Measurements from ENCODE around the gene EPAS1. TPM values are rescaled to one million over a fixed set of nuclear protein-coding genes. Genes with fewer than 3 reads are reported as not detected.

EPAS1 gene
- total and polyA plus RNA-seq, 2 of the 13 experiments (the other 11 are each of a cell fraction or from before 2014, with no cell fraction given): 47.1 to 182 TPM

DNA sequence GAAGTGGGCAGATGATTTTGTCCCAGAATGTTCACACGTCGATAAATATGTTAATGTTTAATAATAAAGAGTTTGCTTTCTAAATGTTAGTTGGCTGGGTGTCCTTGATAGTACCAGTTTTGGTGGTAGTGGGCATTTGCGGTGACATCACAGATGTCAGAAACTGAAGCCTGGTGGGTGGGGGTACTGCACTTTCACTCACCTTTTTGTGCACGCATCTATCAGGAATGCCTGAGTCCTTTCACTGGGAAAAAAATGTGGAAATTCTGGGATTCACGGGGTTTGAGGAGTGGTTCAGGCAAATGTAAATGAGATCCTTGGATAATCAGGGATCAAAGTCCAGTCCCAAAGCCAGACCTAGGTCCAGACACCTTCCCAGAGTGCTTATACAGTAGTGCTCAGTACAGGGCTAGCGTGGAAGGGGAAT is 3.2 kb downstream of the EPAS1 start (continued):
- no peak for TF ChIP-seq ZFP41 (CRISPR knock-in tag; IDR thresholded peaks at IDR 0.05; ENCODE audit: borderline replicate concordance)
- TF ChIP-seq KLF13 (CRISPR knock-in tag; IDR thresholded peaks at IDR 0.05): no peak
- TF ChIP-seq, protein P1, sequence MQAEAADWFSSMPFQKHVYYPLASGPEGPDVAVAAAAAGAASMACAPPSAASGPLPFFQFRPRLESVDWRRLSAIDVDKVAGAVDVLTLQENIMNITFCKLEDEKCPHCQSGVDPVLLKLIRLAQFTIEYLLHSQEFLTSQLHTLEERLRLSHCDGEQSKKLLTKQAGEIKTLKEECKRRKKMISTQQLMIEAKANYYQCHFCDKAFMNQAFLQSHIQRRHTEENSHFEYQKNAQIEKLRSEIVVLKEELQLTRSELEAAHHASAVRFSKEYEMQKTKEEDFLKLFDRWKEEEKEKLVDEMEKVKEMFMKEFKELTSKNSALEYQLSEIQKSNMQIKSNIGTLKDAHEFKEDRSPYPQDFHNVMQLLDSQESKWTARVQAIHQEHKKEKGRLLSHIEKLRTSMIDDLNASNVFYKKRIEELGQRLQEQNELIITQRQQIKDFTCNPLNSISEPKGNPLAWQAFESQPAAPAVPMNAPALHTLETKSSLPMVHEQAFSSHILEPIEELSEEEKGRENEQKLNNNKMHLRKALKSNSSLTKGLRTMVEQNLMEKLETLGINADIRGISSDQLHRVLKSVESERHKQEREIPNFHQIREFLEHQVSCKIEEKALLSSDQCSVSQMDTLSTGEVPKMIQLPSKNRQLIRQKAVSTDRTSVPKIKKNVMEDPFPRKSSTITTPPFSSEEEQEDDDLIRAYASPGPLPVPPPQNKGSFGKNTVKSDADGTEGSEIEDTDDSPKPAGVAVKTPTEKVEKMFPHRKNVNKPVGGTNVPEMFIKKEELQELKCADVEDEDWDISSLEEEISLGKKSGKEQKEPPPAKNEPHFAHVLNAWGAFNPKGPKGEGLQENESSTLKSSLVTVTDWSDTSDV (CRISPR knock-in tag; IDR thresholded peaks at IDR 0.05): no peak
- TF ChIP-seq SAFB2 (CRISPR knock-in tag; IDR thresholded peaks at IDR 0.05; ENCODE audit: borderline replicate concordance, low read depth): no peak
- no peak for TF ChIP-seq ZNF614 (CRISPR knock-in tag; IDR thresholded peaks at IDR 0.05; ENCODE audit: borderline replicate concordance)
- TF ChIP-seq, protein P2, sequence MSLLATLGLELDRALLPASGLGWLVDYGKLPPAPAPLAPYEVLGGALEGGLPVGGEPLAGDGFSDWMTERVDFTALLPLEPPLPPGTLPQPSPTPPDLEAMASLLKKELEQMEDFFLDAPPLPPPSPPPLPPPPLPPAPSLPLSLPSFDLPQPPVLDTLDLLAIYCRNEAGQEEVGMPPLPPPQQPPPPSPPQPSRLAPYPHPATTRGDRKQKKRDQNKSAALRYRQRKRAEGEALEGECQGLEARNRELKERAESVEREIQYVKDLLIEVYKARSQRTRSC (CRISPR knock-in tag; IDR thresholded peaks at IDR 0.05; ENCODE audit: low read depth): no peak
- no peak for TF ChIP-seq ZSCAN29 (CRISPR knock-in tag; conservative IDR thresholded peaks at IDR 0.05)
- no peak for TF ChIP-seq FOXK2 (IDR thresholded peaks at IDR 0.05)
- peak; percentile 81 for TF ChIP-seq HNF4A (CRISPR knock-in tag; IDR thresholded peaks at IDR 0.05)
- TF ChIP-seq POLR2A (IDR thresholded peaks at IDR 0.05; ENCODE audit: insufficient read depth in 1 of 2, low read depth in 2 of 2, low read length in 2 of 2): peak in 1 of 2 experiments; percentile 43; a peak in 1 of 4 replicates
- TF ChIP-seq RARA (CRISPR knock-in tag; IDR thresholded peaks at IDR 0.05): peak; percentile 48; the same call in 1 of the 2 replicates
- TF ChIP-seq NFKB2 (CRISPR knock-in tag; IDR thresholded peaks at IDR 0.05; ENCODE audit: borderline replicate concordance): no peak
- TF ChIP-seq, protein P3, sequence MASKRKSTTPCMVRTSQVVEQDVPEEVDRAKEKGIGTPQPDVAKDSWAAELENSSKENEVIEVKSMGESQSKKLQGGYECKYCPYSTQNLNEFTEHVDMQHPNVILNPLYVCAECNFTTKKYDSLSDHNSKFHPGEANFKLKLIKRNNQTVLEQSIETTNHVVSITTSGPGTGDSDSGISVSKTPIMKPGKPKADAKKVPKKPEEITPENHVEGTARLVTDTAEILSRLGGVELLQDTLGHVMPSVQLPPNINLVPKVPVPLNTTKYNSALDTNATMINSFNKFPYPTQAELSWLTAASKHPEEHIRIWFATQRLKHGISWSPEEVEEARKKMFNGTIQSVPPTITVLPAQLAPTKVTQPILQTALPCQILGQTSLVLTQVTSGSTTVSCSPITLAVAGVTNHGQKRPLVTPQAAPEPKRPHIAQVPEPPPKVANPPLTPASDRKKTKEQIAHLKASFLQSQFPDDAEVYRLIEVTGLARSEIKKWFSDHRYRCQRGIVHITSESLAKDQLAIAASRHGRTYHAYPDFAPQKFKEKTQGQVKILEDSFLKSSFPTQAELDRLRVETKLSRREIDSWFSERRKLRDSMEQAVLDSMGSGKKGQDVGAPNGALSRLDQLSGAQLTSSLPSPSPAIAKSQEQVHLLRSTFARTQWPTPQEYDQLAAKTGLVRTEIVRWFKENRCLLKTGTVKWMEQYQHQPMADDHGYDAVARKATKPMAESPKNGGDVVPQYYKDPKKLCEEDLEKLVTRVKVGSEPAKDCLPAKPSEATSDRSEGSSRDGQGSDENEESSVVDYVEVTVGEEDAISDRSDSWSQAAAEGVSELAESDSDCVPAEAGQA (IDR thresholded peaks at IDR 0.05; ENCODE audit: low read depth): no peak
- TF ChIP-seq, protein P3 (CRISPR knock-in tag; IDR thresholded peaks at IDR 0.05; ENCODE audit: borderline replicate concordance): 0 out of 2 replicates have a peak, but pooled peaks have one; percentile 61
- TF ChIP-seq BCL6 (CRISPR knock-in tag; IDR thresholded peaks at IDR 0.05): peak; percentile 62; the same call in 1 of the 2 replicates
- no peak for TF ChIP-seq TAF1 (CRISPR knock-in tag; IDR thresholded peaks at IDR 0.05)
- TF ChIP-seq EEA1 (CRISPR knock-in tag; IDR thresholded peaks at IDR 0.05; ENCODE audit: borderline replicate concordance): no peak
- peak; percentile 50 for TF ChIP-seq SKI (IDR thresholded peaks at IDR 0.05; ENCODE audit: partially characterized antibody)
- no peak for TF ChIP-seq KDM3A (CRISPR knock-in tag; IDR thresholded peaks at IDR 0.05; ENCODE audit: low read depth)
- TF ChIP-seq, protein P4, sequence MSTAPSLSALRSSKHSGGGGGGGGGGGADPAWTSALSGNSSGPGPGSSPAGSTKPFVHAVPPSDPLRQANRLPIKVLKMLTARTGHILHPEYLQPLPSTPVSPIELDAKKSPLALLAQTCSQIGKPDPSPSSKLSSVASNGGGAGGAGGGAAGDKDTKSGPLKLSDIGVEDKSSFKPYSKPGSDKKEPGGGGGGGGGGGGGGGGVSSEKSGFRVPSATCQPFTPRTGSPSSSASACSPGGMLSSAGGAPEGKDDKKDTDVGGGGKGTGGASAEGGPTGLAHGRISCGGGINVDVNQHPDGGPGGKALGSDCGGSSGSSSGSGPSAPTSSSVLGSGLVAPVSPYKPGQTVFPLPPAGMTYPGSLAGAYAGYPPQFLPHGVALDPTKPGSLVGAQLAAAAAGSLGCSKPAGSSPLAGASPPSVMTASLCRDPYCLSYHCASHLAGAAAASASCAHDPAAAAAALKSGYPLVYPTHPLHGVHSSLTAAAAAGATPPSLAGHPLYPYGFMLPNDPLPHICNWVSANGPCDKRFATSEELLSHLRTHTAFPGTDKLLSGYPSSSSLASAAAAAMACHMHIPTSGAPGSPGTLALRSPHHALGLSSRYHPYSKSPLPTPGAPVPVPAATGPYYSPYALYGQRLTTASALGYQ (CRISPR knock-in tag; IDR thresholded peaks at IDR 0.05): 0 out of 2 replicates have a peak, but pooled peaks have one; percentile 51
- no peak for TF ChIP-seq SP140L (CRISPR knock-in tag; IDR thresholded peaks at IDR 0.05; ENCODE audit: borderline replicate concordance)
